Duodenal mucosa (tissue), 2 donors: Measurements from ENCODE around the gene IGF2BP2.

ENCODE experiments used
- H3K27ac ChIP-seq: one replicate; pipeline ENCODE4 v1.7.0; 2013; ENCODE audit warnings: low read depth, low read length
- H3K27me3 ChIP-seq, 2 donors: one replicate each; pipeline ENCODE4 v1.7.0; 2013; ENCODE audit warnings: low read length in 2 of 2, control low read depth in 1 of 2; ENCODE audit not compliant: insufficient read depth in 2 of 2, control insufficient read depth in 1 of 2
- H3K36me3 ChIP-seq, 2 donors: one replicate each; pipeline ENCODE4 v1.7.0; 2013; ENCODE audit warnings: low read length in 2 of 2, control low read depth in 1 of 2; ENCODE audit not compliant: insufficient read depth in 2 of 2, control insufficient read depth in 1 of 2
- H3K4me1 ChIP-seq, 2 donors: one replicate each; pipeline ENCODE4 v1.7.0; 2013; ENCODE audit warnings: low read length in 2 of 2, control low read depth in 1 of 2; ENCODE audit not compliant: insufficient read depth in 2 of 2, control insufficient read depth in 1 of 2
- H3K4me3 ChIP-seq, 2 donors: one replicate each; pipeline ENCODE4 v1.7.0; 2013; ENCODE audit warnings: low read length in 2 of 2, low read depth in 1 of 2
- H3K9ac ChIP-seq, 2 donors: one replicate each; pipeline ENCODE4 v1.7.0; 2013; ENCODE audit warnings: low read length in 2 of 2, low read depth in 1 of 2
- H3K9me3 ChIP-seq, 2 donors: one replicate each; pipeline ENCODE4 v1.7.0; 2013; ENCODE audit warnings: low read length in 2 of 2, control low read depth in 1 of 2; ENCODE audit not compliant: control insufficient read depth in 1 of 2

Gene IGF2BP2

DNA sequence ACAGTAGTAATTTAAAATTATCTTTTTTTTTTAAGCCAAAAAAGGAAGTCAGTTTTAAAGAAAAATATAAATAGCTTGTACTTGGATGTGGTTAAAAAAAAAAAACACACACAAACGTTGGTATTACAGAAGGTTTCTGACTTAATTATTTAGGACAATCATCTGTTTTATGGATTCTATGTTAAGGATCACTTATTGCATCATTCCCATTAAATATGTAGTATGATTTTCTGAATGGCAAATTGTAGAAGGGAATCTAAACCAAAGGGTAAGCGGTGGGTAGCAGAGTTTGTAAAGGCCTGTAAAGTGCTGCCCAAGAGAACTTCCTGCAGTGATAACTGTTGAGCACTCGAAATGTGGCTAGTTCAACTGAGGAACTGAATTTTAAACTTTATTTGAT is 230.8 kb downstream of the IGF2BP2 start:
- Histone ChIP-seq H3K36me3 (peaks cover 3 to 31% of the 10 kb centered on the region in 2 donors), H3K4me3 (no peak overlapping the region), H3K4me1 (no peaks in the 10 kb centered on the region), H3K9ac (no peak overlapping the region), H3K27me3 (no peaks in the 10 kb centered on the region), H3K9me3 (no peaks in the 10 kb centered on the region), H3K27ac (no peak overlapping the region)
